Colonic mucosa (tissue), 4 donors: ENCODE data around the gene ATP5PB. TPM values are rescaled to one million over a fixed set of nuclear protein-coding genes. Genes with fewer than 3 reads are reported as not detected.

Source experiments
- DNase-seq: peaks from one replicate; pipeline ENCODE4 v3.0.0-alpha.2; 2020
- H3K27ac ChIP-seq: fragments of 200-600 bp; one replicate; pipeline ENCODE4 v1.8.0; 2021
- H3K27me3 ChIP-seq: fragments of 200-600 bp; one replicate; pipeline ENCODE4 v1.8.0; 2021
- H3K36me3 ChIP-seq: fragments of 200-600 bp; one replicate; pipeline ENCODE4 v1.8.0; 2021
- H3K4me1 ChIP-seq: fragments of 200-600 bp; one replicate; pipeline ENCODE4 v1.8.0; 2021; ENCODE audit warnings: mild to moderate bottlenecking
- H3K4me3 ChIP-seq: fragments of 200-600 bp; one replicate; pipeline ENCODE4 v1.8.0; 2021
- H3K9ac ChIP-seq, 2 donors: one replicate each; pipeline ENCODE4 v1.7.0; 2013; ENCODE audit warnings: control low read depth in 2 of 2, low read depth in 2 of 2, low read length in 2 of 2
- H3K9me3 ChIP-seq: fragments of 200-600 bp; one replicate; pipeline ENCODE4 v1.8.0; 2021
- CTCF ChIP-seq: fragments of 200-600 bp; IDR thresholded peaks from one replicate; pipeline ENCODE4 v1.8.0; 2022; ENCODE audit warnings: antibody characterized with exemption, mild to moderate bottlenecking
- intact Hi-C: fragments of 100-400 bp; cut with DNase I; formaldehyde crosslinking; loops from one replicate; pipeline ENCODE4 v1.14.1; 2022
- total RNA-seq, 2 donors: library from RNA; stranded (reverse); fragmentation: NEBNext Ultra II Directional in 1 of 2; extraction: Animal tissue kit (Norgen Biotek cat#: 25700) in 1 of 2; gene quantifications; one replicate each; pipeline ENCODE4 v1.2.1, GENCODE V29; 2021
- donor health status: healthy.
- donor health status: DM: no; HTN: no; CAD: no.
- donor health status: DM: no; HTN: no; CAD: no.

ATP5PB gene
- total RNA-seq, 2 donors from 2014 or later = 488 to 502 TPM

DNA sequence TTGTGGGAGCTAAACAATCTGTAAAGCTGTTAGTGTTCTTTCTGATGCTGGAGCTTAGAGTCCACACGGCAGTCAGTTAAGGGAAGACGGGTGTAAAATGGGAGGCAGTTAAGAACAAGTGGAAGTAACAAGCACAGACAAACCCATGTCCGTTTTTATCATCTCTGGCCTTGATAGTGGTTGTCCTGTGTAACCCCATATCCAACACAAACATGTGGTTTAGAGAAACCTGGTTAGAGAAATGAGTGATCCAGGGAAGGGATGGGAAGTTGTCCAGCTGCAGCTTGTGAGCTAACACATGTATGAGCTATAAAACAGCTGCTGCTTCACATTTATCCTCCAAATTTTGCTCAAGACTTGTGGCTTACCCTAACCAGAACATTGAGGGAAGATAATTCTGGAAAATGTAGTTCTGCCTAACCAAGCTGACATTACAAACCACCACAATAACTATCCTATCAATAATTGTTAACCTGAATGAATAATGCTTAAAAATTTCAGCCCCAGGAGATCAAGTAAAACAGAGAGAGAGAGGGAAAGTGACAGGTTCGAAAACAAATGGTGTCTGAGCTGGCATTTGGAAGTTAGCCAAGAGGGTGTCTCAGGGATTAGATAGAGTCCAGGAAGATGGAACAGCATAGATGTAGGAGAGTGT lies 13.9 kb downstream of the ATP5PB start:
- no peak for DNase-seq
- TF ChIP-seq CTCF = no peak
- Histone ChIP-seq H3K4me1 (no peaks in the 10 kb centered on the region), H3K9me3 (no peaks in the 10 kb centered on the region), H3K4me3 (no peak overlapping the region), H3K27me3 (no peaks in the 10 kb centered on the region), H3K9ac (no peak overlapping the region), H3K36me3 (peaks cover 5% of the 10 kb centered on the region), H3K27ac (no peak overlapping the region)
- intact Hi-C loops = no loop called here

DNA sequence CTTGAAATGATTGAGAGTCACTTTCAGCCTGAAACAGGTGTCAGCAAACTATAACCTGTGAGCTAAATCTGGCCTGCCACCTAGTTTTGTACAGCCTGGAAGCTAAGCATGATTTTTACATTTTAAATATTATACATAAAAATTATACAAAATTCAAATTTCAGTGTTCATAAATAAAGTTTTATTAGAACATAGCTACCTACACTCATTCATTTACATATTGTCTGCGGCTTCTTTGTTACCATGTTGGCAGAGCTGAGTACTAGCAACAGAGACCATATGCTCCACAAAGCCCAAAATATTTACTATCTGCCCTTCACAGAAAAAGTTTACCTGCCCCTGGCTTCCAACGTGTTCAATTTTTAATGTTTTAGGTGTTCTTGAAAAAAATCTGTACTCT lies 16.5 kb downstream of the ATP5PB start:
- Histone ChIP-seq H3K4me1 (no peaks in the 10 kb centered on the region), H3K27ac (no peak overlapping the region), H3K27me3 (no peaks in the 10 kb centered on the region), H3K36me3 (no peaks in the 10 kb centered on the region), H3K4me3 (no peak overlapping the region), H3K9me3 (no peaks in the 10 kb centered on the region), H3K9ac (no peak overlapping the region)
- no peak for TF ChIP-seq CTCF
- intact Hi-C loops = no loop called here
- no peak for DNase-seq

GRCh38 chr1:111466480-111466879 lies 17.2 kb downstream of the ATP5PB start:
- no peak for DNase-seq
- no peaks in the 10 kb centered on the region for H3K27me3 ChIP-seq
- H3K4me3 ChIP-seq = no peak overlapping the region
- no peak overlapping the region for H3K27ac ChIP-seq
- TF ChIP-seq CTCF = no peak
- H3K9me3 ChIP-seq = no peaks in the 10 kb centered on the region
- H3K36me3 ChIP-seq = no peaks in the 10 kb centered on the region
- H3K4me1 ChIP-seq = no peaks in the 10 kb centered on the region
- H3K9ac ChIP-seq = no peak overlapping the region
- intact Hi-C loops = no loop called here

GRCh38 chr1:111467865-111468716 lies 18.8 kb downstream of the ATP5PB start:
- intact Hi-C loops = no loop called here
- Histone ChIP-seq H3K36me3 (no peaks in the 10 kb centered on the region), H3K4me3 (no peak overlapping the region), H3K27me3 (no peaks in the 10 kb centered on the region), H3K9me3 (no peaks in the 10 kb centered on the region), H3K27ac (no peak overlapping the region), H3K9ac (no peak overlapping the region), H3K4me1 (no peaks in the 10 kb centered on the region)
- DNase-seq = no peak
- no peak for TF ChIP-seq CTCF

- DNase-seq = no peak
- Histone ChIP-seq H3K9me3 (no peaks in the 10 kb centered on the region), H3K9ac (no peak overlapping the region), H3K4me1 (no peaks in the 10 kb centered on the region), H3K27ac (no peak overlapping the region), H3K4me3 (no peak overlapping the region), H3K36me3 (no peaks in the 10 kb centered on the region), H3K27me3 (no peaks in the 10 kb centered on the region)
- intact Hi-C loops = no loop called here
- no peak for TF ChIP-seq CTCF
Measured at GRCh38 chr1:111468717-111469100, 19.4 kb downstream of the ATP5PB start.
